ENCODE results near the gene SMPD4. TPM values are rescaled to one million over a fixed set of nuclear protein-coding genes. Genes with fewer than 3 reads are reported as not detected.
A peak's percentile ranks its signal among the peaks of the same experiment; 100 is the strongest.
"Not testable (repeated sequence)": the region's sequence is repeated elsewhere in the genome, so short reads cannot be mapped to it uniquely, and the experiment has no call there.

SMPD4 gene
- polyA plus RNA-seq, 4 donors: 23.8 to 46.7 (median 32.6) TPM

DNA sequence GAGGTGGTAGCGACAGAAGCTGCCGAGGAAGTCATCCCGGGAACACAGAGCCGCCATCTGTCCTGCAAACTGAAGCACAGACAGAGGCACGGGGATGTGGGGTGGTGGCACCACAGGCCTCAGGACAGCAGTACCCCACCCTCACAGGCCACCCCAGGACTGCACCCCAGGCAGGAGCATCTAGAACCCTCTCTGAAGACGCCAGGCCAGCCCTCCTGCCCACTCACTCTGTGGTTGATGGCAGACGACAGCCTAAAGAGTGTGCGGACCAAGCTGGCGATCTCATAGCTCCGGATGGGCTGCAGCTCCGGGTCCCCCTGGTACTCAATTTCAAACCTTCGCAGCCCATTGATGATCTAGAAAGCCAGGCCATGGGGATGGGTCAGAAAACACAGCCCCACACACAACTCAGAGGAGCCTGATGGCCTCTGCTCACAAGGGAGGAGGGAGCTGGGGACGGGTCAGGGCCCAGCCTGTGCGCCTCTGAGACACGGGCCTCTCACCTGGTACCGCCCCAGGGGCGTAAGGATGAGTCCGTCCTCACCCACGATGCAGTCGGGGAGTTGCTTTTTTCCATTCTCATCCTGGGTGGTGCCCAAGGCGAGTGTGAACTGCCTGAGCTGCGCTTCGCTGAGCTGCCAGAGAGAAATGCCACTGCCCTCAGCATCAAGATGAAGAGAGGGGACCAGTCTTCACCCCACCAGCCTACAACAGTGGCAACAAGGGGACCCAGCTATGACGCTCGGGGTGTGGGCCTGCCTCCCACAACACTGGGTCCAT lies 28.4 kb downstream of the SMPD4 start:
- Histone ChIP-seq H3K4me3 (ENCODE audit: low read depth in 1 of 3, low read length in 3 of 3) (no peak overlapping the region), H3K9me3 (ENCODE audit: control insufficient read depth in 2 of 2, insufficient read depth in 1 of 2, low read depth in 1 of 2, low read length in 1 of 2) (no peaks in the 10 kb centered on the region), H3K27me3 (ENCODE audit: control insufficient read depth in 3 of 3, insufficient read depth in 3 of 3, low read length in 3 of 3) (no peaks in the 10 kb centered on the region), H3K27ac (ENCODE audit: low read depth in 1 of 3, low read length in 2 of 3) (no peak overlapping the region), H3K36me3 (ENCODE audit: control insufficient read depth in 3 of 3, insufficient read depth in 2 of 3, low read depth in 1 of 3, low read length in 3 of 3) (peaks cover 0 to 51% (median 13%) of the 10 kb centered on the region in 3 donors), H3K4me1 (ENCODE audit: control insufficient read depth in 3 of 3, insufficient read depth in 2 of 3, low read depth in 1 of 3, low read length in 2 of 3) (no peaks in the 10 kb centered on the region)
- DNase-seq (no peak), FAIRE-seq (no peak)
- WGBS, 3 donors: 93 to 94% (median 94%) methylated on average over 25 of the region's 25 CpGs

DNA sequence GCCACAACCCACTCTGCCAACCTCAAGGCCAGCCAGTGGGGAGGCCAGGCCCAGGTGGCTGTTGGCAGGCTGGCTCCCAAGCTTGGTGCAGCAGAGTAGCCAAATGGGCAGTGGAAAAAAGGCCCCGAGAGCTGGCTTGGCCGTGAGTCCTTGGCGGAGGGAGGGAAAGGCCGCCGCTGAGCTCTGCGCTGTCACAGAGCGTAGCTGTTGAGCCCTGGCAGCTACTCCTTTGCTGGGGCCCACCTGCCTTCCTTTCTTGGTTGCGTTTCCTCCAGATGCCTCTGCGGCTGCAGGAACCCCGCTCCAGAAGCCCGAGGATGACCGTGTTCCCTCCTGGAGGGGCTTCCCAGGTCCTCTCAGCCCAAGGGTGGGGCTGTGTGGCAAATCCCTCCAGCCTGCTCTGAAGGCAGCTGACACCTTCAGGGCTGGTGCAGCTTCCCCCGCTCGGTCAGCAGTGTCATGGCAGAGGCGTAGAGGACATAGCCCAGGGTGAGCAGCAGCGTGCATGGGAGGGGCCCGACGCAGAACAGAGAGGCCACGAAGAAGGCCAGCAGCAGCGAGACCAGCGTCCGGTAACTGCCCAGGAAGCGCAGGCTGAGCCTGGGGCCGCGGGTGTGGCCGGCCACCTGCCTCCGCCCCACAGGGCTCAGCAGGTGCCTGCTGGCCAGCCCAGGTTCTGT lies 29.1 kb downstream of the SMPD4 start:
- H3K4me1 ChIP-seq (ENCODE audit: control insufficient read depth in 3 of 3, insufficient read depth in 2 of 3, low read depth in 1 of 3, low read length in 2 of 3); FAIRE-seq; H3K9me3 ChIP-seq (ENCODE audit: control insufficient read depth in 2 of 2, insufficient read depth in 1 of 2, low read depth in 1 of 2, low read length in 1 of 2); H3K27ac ChIP-seq (ENCODE audit: low read depth in 1 of 3, low read length in 2 of 3); DNase-seq; H3K27me3 ChIP-seq (ENCODE audit: control insufficient read depth in 3 of 3, insufficient read depth in 3 of 3, low read length in 3 of 3); H3K4me3 ChIP-seq (ENCODE audit: low read depth in 1 of 3, low read length in 3 of 3): not testable (repeated sequence)
- 91 to 93% (median 91%) methylated on average over 14 to 27 of the region's 27 CpGs for WGBS, 3 donors
- H3K36me3 ChIP-seq (ENCODE audit: control insufficient read depth in 3 of 3, insufficient read depth in 2 of 3, low read depth in 1 of 3, low read length in 3 of 3): peaks cover 0 to 45% (median 13%) of the 10 kb centered on the region in 3 donors

DNA sequence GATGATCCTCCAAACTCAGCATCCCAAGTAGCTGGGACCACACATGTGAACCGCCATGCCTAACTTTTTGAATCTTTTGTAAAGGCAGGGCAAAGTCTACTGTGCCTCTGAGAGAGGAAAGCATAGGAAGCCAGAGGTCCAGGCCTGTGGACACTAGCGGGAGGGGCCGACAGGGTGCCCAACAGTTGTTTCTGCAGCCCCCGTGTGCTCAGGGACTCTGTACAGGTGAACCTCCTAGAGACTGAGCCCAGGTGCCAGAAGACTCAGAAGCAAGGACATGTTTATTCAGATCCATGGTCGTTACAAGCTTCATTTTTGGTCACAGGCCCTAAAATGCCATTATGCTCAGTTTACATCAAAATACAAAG lies 30.3 kb downstream of the SMPD4 start:
- H3K27me3 ChIP-seq (ENCODE audit: control insufficient read depth in 3 of 3, insufficient read depth in 3 of 3, low read length in 3 of 3); H3K9me3 ChIP-seq (ENCODE audit: control insufficient read depth in 2 of 2, insufficient read depth in 1 of 2, low read depth in 1 of 2, low read length in 1 of 2); H3K4me1 ChIP-seq (ENCODE audit: control insufficient read depth in 3 of 3, insufficient read depth in 2 of 3, low read depth in 1 of 3, low read length in 2 of 3); DNase-seq; FAIRE-seq; H3K4me3 ChIP-seq (ENCODE audit: low read depth in 1 of 3, low read length in 3 of 3); H3K27ac ChIP-seq (ENCODE audit: low read depth in 1 of 3, low read length in 2 of 3): not testable (repeated sequence)
- 64 to 71% (median 65%) methylated on average over 5 of the region's 5 CpGs for WGBS, 3 donors
- H3K36me3 ChIP-seq (ENCODE audit: control insufficient read depth in 3 of 3, insufficient read depth in 2 of 3, low read depth in 1 of 3, low read length in 3 of 3): peaks cover 0 to 40% (median 13%) of the 10 kb centered on the region in 3 donors

DNA sequence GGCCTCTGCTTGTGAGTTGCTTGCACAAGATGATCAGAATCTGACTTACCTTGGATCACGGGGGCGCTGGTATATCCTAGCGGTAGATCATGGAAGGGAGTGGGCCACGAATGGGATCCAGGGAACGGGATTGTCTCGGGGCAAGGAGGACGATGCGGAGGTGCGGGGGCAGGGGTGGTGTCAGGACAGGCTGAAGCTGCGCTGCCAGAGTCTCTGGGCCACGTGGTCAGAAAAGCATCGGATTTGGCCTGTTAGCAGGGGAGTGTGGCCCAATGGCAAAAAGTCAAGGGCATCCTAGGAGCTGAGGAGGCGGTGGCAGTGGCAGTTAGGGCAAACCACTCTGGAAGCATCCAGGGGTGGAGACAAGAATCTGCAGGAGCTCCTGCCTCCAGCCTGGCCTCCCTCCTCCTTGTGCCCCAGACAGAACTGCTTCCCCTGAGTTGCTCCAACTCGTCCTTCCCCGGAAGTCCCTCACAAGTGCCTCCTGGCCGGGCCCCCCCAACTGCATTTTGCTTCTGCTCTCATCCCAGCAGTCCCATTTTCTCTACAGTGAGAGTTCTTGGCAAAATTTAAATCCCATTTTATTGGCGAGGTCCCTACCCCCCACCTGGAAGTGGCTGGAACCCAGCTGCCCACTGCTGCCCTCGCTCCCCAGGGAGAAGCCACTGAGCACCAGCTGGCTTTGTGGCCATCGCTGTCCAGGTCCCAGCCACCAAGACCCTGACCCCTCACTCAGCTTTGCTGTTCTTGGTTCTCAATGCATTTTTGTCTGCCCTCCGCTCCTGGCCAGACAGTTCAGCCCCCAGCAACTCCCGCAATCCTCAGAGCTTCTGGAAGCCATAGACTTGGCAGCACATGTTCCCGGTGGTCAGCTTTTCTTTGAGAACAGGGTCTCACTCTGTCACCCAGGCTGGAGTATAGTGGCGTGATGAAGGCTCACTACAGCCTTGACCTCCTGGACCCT lies 30.9 kb downstream of the SMPD4 start:
- Histone ChIP-seq H3K4me3 (ENCODE audit: low read depth in 1 of 3, low read length in 3 of 3) (no peak overlapping the region), H3K4me1 (ENCODE audit: control insufficient read depth in 3 of 3, insufficient read depth in 2 of 3, low read depth in 1 of 3, low read length in 2 of 3) (no peaks in the 10 kb centered on the region), H3K27ac (ENCODE audit: low read depth in 1 of 3, low read length in 2 of 3) (no peak overlapping the region), H3K9me3 (ENCODE audit: control insufficient read depth in 2 of 2, insufficient read depth in 1 of 2, low read depth in 1 of 2, low read length in 1 of 2) (no peaks in the 10 kb centered on the region), H3K36me3 (ENCODE audit: control insufficient read depth in 3 of 3, insufficient read depth in 2 of 3, low read depth in 1 of 3, low read length in 3 of 3) (peaks cover 0 to 36% (median 12%) of the 10 kb centered on the region in 3 donors), H3K27me3 (ENCODE audit: control insufficient read depth in 3 of 3, insufficient read depth in 3 of 3, low read length in 3 of 3) (peaks cover 0 to under 1% (median 0%) of the 10 kb centered on the region in 3 donors)
- no peak for DNase-seq
- no peak for FAIRE-seq
- 88 to 89% (median 89%) methylated on average over 21 to 23 of the region's 23 CpGs for WGBS, 3 donors

DNA sequence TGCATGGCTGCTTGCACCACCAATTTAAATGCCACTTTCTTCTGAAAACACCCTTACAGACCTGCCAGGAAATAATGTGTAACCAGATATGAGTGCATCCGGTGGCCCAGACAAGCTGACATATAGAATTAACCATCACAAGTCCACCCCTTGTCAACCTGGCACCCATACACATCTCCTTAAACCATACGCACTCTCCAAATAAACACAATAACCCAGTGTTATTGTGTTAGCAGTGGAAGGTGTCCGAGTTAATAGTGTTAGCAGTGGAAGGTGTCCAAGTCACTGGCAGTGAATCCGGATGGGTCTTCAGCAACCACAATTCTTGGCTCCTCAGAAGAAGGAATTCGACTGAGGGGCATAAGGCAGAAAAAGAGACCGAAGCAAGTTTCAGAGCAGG lies 32.9 kb downstream of the SMPD4 start:
- not testable (repeated sequence) for H3K27me3 ChIP-seq (ENCODE audit: control insufficient read depth in 3 of 3, insufficient read depth in 3 of 3, low read length in 3 of 3); DNase-seq; H3K4me1 ChIP-seq (ENCODE audit: control insufficient read depth in 3 of 3, insufficient read depth in 2 of 3, low read depth in 1 of 3, low read length in 2 of 3); H3K27ac ChIP-seq (ENCODE audit: low read depth in 1 of 3, low read length in 2 of 3); FAIRE-seq; H3K9me3 ChIP-seq (ENCODE audit: control insufficient read depth in 2 of 2, insufficient read depth in 1 of 2, low read depth in 1 of 2, low read length in 1 of 2); H3K4me3 ChIP-seq (ENCODE audit: low read depth in 1 of 3, low read length in 3 of 3)
- peaks cover 0 to 22% (median 9%) of the 10 kb centered on the region in 3 donors for H3K36me3 ChIP-seq (ENCODE audit: control insufficient read depth in 3 of 3, insufficient read depth in 2 of 3, low read depth in 1 of 3, low read length in 3 of 3)
- 61 to 64% (median 62%) methylated on average over 6 of the region's 6 CpGs for WGBS, 3 donors

DNA sequence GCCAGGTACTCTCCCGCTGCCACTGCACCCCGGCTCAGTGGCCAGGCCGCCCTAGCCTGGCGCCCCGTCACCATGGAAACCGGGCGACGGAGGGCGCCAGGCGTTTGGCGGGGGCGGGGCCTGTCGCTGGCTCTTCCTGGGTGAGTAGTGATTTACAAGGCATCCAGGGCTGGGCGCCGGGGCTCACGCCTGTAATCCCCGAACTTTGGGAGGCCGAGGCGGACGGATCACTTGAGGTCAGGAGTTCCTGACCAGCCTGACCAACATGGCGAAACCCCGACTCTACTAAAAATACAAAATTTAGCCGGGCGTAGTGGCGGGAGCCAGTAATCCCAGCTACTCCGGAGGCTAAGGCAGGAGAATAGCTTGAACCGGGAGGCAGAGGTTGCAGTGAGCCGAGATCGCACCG lies 36.4 kb downstream of the SMPD4 start, which contains the start of gene CCDC74B:
TSS of gene CCDC74B (minus strand) at position 107 of the 409 bp plus-strand sequence. CDS start 116 bp downstream, outside the sequence.
- not testable (repeated sequence) for H3K4me1 ChIP-seq (ENCODE audit: control insufficient read depth in 3 of 3, insufficient read depth in 2 of 3, low read depth in 1 of 3, low read length in 2 of 3); H3K36me3 ChIP-seq (ENCODE audit: control insufficient read depth in 3 of 3, insufficient read depth in 2 of 3, low read depth in 1 of 3, low read length in 3 of 3); H3K9me3 ChIP-seq (ENCODE audit: control insufficient read depth in 2 of 2, insufficient read depth in 1 of 2, low read depth in 1 of 2, low read length in 1 of 2); H3K27ac ChIP-seq (ENCODE audit: low read depth in 1 of 3, low read length in 2 of 3); FAIRE-seq
- peaks cover 0 to 12% (median 0%) of the 10 kb centered on the region in 3 donors for H3K27me3 ChIP-seq (ENCODE audit: control insufficient read depth in 3 of 3, insufficient read depth in 3 of 3, low read length in 3 of 3)
- peak within 1 kb of the TSS in 1 of 3 donors; percentile 7 for H3K4me3 ChIP-seq (ENCODE audit: low read depth in 1 of 3, low read length in 3 of 3)
- peak; percentile 8 to 41 for DNase-seq
- 3 to 6% (median 4%) methylated on average over 26 to 30 of the region's 30 CpGs for WGBS, 3 donors

DNA sequence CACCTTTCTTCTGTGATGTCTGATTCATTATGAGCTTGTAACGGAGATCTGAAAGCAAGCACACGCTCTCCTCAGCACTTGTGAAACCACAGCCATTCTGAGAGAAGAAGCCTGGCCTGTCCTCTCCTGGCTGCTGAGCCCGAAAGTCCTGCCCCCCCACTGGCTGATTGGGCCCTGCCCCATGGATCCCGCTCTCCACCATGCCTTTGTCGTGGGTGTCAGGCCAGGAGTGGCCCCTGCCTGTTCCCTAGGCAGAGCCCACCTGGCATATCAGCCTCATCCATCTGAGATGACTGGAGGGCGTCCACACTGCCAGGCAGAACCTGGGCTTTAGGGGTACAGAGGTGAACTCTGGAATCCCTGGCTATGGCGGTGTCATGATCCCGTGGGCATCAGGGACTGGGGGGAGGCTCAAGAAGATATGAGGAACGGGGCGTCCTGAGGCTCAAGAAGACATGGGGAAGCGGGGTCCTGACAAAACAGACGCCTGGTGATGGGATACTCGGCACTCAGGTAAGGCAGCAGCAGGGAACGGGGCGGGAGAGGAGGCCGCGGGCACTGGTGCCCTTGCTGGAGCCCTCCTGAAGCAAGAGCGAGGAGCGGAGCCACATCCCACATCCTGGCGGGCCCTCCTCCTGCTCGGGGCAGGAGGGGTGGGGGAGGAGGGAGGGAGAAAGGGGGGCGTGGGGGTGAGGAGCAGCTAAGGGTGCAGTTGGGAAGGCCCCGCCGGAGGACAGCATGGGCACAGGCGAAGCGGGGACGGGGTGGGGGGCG lies 37.9 kb downstream of the SMPD4 start:
- not testable (repeated sequence) for FAIRE-seq; H3K4me3 ChIP-seq (ENCODE audit: low read depth in 1 of 3, low read length in 3 of 3); H3K27ac ChIP-seq (ENCODE audit: low read depth in 1 of 3, low read length in 2 of 3); H3K4me1 ChIP-seq (ENCODE audit: control insufficient read depth in 3 of 3, insufficient read depth in 2 of 3, low read depth in 1 of 3, low read length in 2 of 3); DNase-seq; H3K9me3 ChIP-seq (ENCODE audit: control insufficient read depth in 2 of 2, insufficient read depth in 1 of 2, low read depth in 1 of 2, low read length in 1 of 2); H3K36me3 ChIP-seq (ENCODE audit: control insufficient read depth in 3 of 3, insufficient read depth in 2 of 3, low read depth in 1 of 3, low read length in 3 of 3)
- H3K27me3 ChIP-seq (ENCODE audit: control insufficient read depth in 3 of 3, insufficient read depth in 3 of 3, low read length in 3 of 3): peaks cover 0 to 12% (median 0%) of the 10 kb centered on the region in 3 donors
- WGBS, 3 donors: 37 to 42% (median 40%) methylated on average over 19 to 21 of the region's 28 CpGs

Data from small intestine (tissue), 7 donors.